Stimulated activated CD8-positive, alpha-beta memory T cell treated with anti-CD3 and anti-CD28 coated beads, Interleukin-2, amount 100 ng/mL, for 1 hour (primary cell): ENCODE measurements around the gene DPH7.
"Not testable (repeated sequence)": the region's sequence is repeated elsewhere in the genome, so short reads cannot be mapped to it uniquely, and the experiment has no call there.

ENCODE experiments used
- DNase-seq, 2 donors: peaks; one replicate each; pipeline ENCODE4 v3.0.0-alpha.2; 2020; ENCODE audit warnings: low read depth in 2 of 2

DPH7 gene

DNA sequence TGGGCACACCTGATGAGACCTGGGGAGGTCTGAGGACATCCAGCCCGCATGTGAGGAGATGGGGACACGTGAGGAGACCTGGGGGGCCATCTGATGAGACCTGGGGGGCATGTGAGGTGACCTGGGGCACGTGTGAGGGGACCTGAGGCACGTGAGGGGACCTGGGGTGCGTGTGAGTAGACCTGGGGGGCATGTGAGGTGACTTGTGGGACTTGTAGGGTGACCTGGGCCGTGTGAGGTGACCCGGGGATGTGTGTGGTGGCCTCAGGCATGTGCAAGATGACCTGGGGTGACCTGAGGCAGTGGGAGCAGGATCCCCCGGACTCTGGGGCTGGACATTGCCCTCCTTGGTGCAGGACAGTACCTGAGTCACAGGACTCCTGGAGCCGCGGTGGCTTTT lies 59.2 kb downstream of the DPH7 start:
- DNase-seq: no peak

DNA sequence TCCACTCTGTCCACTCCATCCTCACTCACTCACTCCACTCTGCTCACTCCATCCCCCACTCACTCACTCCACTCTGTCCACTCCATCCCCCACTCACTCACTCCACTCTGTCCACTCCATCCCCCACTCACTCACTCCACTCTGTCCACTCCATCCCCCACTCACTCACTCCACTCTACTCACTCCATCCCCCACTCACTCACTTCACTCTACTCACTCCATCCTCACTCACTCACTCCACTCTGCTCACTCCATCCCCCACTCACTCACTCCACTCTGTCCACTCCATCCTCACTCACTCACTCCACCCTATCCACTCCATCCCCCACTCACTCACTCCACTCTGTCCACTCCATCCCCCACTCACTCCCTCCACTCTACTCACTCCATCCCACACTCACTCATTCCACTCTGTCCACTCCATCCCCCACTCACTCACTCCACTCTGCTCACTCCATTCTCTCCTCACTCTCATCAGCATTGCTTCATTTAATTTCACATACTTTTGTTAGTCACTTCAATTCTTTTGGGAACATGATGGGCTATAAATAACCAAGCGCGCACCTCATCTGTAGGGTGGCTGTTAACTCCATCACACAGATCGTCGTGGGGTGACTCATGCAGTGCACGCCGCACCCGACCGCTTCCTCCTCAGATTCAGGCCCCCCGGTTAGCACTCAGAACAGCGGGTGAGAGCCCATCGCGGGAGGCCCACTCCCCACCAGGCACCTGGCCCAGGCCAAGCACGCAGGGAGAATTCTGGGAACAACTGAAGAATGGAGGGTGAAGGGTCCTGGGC lies 59.9 kb downstream of the DPH7 start:
- DNase-seq: not testable (repeated sequence)

DNA sequence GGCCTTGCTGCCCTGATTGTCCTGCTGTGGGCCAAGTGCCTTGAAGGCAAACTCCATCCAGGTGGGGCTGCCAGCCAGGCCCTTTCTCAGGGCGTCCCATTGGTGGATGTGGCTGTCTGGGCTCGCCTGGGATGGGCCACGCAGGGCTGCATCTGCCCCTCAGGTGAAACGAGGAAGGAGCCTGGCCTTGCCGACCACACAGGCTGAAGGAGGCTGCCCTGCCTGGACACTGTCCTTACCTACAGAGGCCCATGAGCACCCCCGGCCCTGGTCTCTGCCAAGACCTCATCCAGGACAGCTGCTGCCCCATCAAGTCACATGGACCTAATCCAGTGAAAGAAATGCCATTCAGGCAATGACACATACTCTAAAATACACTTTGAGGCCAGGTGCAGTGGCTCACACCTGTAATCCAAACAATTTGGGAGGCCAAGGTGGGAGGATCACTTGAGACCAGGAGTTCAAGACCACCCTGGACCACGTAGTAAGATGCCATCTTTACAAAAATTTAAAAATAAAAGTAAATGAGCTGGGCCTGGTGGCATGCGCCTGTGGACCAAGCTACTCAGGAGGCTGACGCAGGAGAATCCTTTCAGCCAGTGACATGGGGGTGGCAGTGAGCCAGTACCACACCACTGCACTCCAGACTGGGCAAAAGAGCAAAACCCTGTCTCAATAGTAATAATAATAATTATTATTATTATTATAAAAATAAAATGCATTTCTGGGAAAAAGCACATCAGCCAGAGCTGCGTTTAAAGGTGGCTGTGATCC lies 62.4 kb downstream of the DPH7 start:
- no peak for DNase-seq

DNA sequence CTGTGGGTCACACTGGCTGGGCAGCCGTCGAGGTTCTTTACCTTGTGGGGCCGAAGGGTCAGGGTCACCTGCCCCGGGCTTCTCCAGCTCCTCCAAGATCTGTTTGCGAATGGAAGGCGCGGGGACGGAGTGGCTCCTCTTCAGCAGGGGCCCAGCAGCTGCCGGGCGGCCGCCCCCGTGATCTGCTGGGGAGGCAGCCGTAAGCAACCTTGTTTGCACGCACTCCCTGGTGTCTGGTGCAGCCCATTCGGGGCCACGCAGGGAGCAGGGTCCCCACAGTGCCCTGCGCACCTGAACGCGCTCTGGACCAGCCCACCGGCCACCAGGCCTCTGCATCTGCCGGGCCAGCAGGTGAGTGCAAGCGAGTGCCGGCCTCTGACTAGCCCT lies 63.4 kb downstream of the DPH7 start:
- DNase-seq: no peak

DNA sequence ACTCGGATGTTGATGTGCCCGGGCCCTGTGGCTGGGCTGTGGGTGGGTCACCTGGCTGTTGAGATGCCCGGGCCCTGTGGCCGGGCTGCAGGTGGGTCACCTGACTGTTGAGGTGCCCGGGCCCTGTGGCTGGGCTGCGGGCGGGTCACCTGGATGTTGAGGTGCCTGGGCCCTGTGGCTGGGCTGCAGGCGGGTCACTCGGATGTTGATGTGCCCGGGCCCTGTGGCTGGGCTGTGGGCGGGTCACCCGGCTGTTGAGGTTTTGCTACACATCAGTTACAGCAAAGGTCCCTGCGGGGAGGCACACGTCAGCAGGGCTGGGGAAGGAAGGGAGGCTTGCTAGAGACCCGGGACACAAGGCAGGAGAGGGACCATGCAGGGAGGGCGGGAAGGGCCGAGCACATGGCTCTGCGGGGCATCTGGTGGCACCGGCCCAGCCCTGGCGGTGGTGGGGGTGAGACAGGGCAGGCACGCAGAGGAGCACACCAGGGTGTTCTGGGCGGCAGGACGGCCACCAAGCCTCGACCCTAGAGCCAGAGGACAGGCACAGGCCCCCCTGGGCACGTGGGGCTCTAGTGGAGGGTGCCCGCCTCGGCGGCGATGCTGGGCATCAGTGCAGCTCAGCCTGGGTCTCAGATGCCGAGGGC lies 63.9 kb downstream of the DPH7 start:
- no peak for DNase-seq

DNA sequence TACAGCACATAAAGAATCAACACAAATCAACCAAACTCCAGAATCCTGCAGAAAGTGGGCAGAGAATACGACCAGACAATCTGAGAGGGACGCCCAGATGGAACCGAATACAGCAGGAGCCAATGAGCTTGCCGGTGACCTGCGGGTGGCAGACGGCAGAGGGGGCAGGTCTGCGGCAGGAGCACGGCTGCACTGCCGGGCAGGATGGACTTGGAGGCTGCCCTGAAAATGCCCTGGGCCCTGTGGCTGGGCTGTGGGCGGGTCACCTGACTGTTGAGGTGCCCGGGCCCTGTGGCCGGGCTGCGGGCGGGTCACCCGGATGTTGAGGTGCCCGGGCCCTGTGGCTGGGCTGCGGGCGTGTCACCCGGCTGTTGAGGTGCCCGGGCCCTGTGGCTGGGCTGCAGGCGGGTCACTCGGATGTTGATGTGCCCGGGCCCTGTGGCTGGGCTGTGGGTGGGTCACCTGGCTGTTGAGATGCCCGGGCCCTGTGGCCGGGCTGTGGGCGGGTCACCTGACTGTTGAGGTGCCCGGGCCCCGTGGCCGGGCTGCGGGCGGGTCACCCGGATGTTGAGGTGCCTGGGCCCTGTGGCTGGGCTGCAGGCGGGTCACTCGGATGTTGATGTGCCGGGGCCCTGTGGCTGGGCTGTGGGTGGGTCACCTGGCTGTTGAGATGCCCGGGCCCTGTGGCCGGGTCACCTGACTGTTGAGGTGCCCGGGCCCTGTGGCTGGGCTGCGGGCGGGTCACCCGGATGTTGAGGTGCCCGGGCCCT lies 64.7 kb downstream of the DPH7 start:
- not testable (repeated sequence) for DNase-seq

DNA sequence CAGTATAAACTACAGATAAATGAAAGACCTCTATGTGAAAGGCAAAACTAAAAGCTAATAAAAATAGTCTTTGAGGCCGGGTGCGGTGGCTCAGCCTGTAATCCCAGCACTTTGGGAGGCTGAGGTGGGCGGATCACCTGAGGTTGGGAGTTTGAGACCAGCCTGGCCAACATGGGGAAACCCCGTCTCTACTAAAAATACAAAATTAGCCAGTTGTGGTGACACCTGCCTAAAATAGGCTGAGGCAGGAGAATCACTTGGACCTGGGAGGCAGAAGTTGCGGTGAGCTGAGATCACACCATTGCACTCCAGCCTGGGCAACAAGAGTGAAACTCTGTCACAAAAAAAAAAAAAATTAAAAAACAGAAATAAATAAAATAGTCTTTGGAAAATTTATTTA lies 65.6 kb downstream of the DPH7 start:
- not testable (repeated sequence) for DNase-seq

DNA sequence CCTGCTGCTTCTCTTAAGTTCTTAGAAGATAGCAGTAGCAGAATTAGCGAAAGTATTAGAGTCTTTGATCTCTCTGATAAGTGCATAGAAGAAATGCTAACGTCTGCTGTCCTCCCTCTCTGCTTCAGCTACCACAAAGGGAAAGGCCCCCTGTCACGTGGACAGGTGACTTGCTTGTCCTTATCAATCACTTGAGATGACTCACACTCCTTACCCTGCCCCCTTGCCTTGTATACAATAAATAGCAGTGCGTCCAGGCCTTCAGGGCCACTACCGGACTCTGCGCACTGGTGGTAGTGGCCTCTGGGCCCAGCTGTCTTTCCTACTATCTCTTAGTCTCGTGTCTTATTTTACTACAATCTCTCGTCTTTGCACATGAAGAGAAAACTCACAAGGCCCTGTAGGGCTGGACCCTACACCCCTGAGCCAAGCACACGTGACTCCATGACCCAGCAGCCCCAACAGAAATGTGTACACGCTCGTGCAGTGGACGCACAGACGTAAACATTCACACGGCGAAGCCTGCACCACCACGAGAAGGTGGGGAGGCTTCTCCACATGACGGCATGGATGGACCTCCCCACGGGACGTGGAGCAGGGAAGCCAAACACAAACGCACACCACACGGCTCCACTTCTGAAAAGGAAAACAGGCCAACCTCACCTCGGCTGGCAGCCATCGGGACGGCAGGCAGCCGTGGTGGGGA lies 66.8 kb downstream of the DPH7 start:
- no peak for DNase-seq

DNA sequence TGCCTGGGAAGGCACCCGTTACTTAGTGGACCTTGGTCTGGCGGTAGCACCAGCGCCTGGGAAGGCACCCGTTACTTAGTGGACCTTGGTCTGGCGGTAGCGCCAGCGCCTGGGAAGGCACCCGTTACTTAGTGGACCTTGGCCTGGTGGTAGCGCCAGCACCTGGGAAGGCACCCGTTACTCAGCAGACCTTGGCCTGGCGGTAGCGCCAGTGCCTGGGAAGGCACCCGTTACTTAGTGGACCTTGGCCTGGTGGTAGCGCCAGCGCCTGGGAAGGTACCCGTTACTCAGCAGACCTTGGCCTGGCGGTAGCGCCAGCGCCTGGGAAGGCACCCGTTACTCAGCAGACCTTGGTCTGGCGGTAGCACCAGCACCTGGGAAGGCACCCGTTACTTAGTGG lies 67.6 kb downstream of the DPH7 start:
- DNase-seq: not testable (repeated sequence)

DNA sequence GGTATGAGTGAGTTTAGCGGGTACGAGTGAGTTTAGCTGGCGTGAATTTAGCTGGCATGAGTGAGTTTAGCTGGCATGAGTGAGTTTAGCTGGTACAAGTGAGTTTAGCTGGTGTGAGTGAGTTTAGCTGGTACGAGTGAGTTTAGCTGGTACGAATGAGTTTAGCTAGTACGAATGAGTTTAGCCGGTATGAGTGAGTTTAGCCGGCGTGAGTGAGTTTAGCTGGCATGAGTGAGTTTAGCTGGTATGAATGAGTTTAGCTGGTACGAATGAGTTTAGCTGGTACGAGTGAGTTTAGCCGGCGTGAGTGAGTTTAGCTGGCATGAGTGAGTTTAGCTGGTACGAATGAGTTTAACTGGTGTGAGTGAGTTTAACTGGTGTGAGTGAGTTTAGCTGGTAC lies 69.5 kb downstream of the DPH7 start:
- DNase-seq: no peak

DNA sequence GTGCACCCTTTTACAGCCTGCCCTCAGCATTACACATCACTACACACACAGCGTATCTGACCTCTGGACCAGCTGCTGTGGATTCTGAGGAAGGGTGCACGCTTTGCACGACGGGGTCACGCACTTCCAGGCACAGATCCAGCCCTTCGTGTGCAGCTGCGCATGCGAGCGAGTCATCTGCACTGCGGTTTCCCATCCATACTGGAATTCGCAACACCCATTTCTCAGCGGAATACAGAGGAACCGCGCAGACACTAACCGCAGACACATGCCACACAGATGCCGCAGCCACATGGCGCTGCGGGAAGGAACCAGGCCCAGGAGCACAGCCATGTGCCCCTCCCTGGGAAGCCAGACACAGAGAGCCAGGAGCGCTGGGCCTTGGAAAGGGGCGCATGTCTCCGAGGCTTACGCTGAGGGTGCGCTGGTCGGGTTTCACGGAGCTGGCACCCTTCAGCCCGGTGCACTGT lies 72.0 kb downstream of the DPH7 start:
- DNase-seq: no peak

DNA sequence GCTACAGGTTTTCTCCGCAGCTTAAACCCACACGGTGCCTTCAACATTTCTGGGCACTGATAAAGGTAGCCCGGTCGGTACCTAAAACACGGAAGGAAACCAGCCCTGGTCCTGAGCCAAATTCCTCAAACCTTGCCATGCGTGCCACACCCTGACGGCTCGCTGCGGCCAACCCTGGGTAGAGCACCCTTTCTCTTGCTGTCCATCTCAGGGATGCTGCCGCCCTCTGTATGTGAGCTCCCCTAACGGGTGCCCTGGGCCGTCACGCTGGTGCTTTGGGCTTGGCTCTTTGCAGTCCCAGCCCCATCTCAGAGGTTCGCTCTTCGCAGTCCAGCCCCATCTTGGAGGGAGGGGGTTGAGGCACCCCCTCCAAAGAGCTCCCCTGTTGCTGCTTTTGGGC lies 72.5 kb downstream of the DPH7 start:
- DNase-seq: no peak

DNA sequence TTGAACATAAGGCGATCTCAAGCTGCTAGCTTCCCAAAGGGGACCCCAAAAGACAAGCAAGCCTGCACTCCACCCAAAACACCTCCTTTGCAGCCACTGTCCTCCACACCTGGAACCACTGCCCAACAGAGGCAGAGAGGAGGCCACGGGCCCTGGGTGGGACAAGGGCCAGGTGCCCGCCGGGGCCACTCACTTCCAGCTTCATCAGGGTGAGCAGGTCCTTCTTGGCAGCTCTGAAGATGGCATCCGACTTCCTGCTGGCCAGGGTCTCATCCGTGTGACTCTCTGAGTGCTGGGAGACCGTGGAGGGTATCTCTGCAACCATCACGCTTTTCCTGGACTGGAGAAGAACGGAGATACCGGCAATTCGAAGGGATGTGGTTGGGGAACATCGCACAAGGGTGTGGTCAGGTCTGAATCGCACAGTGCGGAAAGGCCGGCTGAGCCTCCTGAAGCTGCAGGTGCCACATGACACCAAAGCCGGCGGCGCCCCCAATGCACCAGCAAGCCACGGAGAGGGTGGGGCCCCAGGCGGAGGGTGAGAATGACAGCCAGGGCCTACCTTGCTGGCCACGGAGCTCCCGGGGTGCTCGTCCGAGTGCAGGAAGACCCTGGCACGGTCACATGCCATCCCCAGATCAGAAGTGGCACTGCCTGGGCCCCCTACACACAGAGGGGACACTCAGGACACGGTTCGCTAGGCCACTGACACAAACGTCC lies 73.1 kb downstream of the DPH7 start:
- DNase-seq: no peak
